SK-N-SH treated with all-trans-retinoic acid at 6 μM for 48 hours (cell line): ENCODE results near the gene AUNIP.

Experiments
- ATAC-seq: fragments of 200-7000 bp; cut with Tn5 transposase; 3 replicates; pipeline ENCODE4 v1.9.1; 2020; ENCODE audit warnings: mild to moderate bottlenecking, moderate library complexity
- ARNTL ChIP-seq: fragments of 450-650 bp; formaldehyde crosslinking; IDR thresholded peaks from 2 replicates; pipeline ENCODE4 v1.5.0; 2020; ENCODE audit warnings: low read depth, mild to moderate bottlenecking, moderate library complexity, borderline replicate concordance
- BACH2 ChIP-seq: fragments of 250-450 bp; sonication (Bioruptor Pico); IDR thresholded peaks from 2 replicates; pipeline ENCODE4 v1.9.0; 2021; ENCODE audit warnings: mild to moderate bottlenecking, borderline replicate concordance
- CREB5 ChIP-seq: fragments of 250-450 bp; sonication (Bioruptor Pico); IDR thresholded peaks from 2 replicates; pipeline ENCODE4 v1.5.1; 2020; ENCODE audit warnings: low read depth, mild to moderate bottlenecking, moderate library complexity
- CSDC2 ChIP-seq: fragments of 250-450 bp; sonication (Bioruptor Pico); IDR thresholded peaks from 2 replicates; pipeline ENCODE4 v1.5.0; 2020; ENCODE audit warnings: mild to moderate bottlenecking, moderate library complexity
- CSRNP3 ChIP-seq: fragments of 250-450 bp; sonication (Bioruptor Pico); IDR thresholded peaks from 2 replicates; pipeline ENCODE4 v1.5.1; 2021; ENCODE audit warnings: mild to moderate bottlenecking, moderate library complexity
- ESRRG ChIP-seq: fragments of 250-450 bp; sonication (Bioruptor Pico); IDR thresholded peaks from 2 replicates; pipeline ENCODE4 v1.6.1; 2021; ENCODE audit warnings: mild to moderate bottlenecking
- GLIS3 ChIP-seq: fragments of 250-450 bp; sonication (Bioruptor Pico); IDR thresholded peaks from 2 replicates; pipeline ENCODE4 v1.5.0; 2020; ENCODE audit warnings: mild to moderate bottlenecking, moderate library complexity
- OSR1 ChIP-seq: fragments of 250-450 bp; sonication (Bioruptor Pico); IDR thresholded peaks from 2 replicates; pipeline ENCODE4 v1.8.0; 2022; ENCODE audit warnings: moderate library complexity, mild to moderate bottlenecking, inconsistent platforms
- PATZ1 ChIP-seq: fragments of 250-450 bp; sonication (Bioruptor Pico); IDR thresholded peaks from 2 replicates; pipeline ENCODE4 v1.8.0; 2020; ENCODE audit warnings: mild to moderate bottlenecking, moderate library complexity, borderline replicate concordance
- POU6F1 ChIP-seq: fragments of 250-450 bp; sonication (Bioruptor Pico); IDR thresholded peaks from 2 replicates; pipeline ENCODE4 v1.8.0; 2021; ENCODE audit warnings: low read depth, mild to moderate bottlenecking, moderate library complexity, borderline replicate concordance
- PPARA ChIP-seq: fragments of 250-450 bp; sonication (Bioruptor Pico); IDR thresholded peaks from 2 replicates; pipeline ENCODE4 v1.5.0; 2020; ENCODE audit warnings: mild to moderate bottlenecking, borderline replicate concordance
- RARB ChIP-seq: fragments of 250-450 bp; sonication (Bioruptor Pico); IDR thresholded peaks from 2 replicates; pipeline ENCODE4 v1.8.0; 2021; ENCODE audit warnings: mild to moderate bottlenecking, moderate library complexity
- SNAI2 ChIP-seq: fragments of 250-450 bp; sonication (Bioruptor Pico); IDR thresholded peaks from 2 replicates; pipeline ENCODE4 v1.5.0; 2020; ENCODE audit warnings: mild to moderate bottlenecking, moderate library complexity
- TCF4 ChIP-seq: fragments of 250-450 bp; sonication (Bioruptor Pico); IDR thresholded peaks from 2 replicates; pipeline ENCODE4 v1.8.0; 2021; ENCODE audit warnings: mild to moderate bottlenecking, moderate library complexity, borderline replicate concordance
- TOX ChIP-seq: fragments of 250-450 bp; sonication (Bioruptor Pico); IDR thresholded peaks from 2 replicates; pipeline ENCODE4 v1.8.0; 2021; ENCODE audit warnings: mild to moderate bottlenecking, moderate library complexity, borderline replicate concordance
- TSHZ2 ChIP-seq: fragments of 250-450 bp; sonication (Bioruptor Pico); IDR thresholded peaks from 2 replicates; pipeline ENCODE4 v1.5.0; 2020; ENCODE audit warnings: mild to moderate bottlenecking, moderate library complexity
- ZC3H10 ChIP-seq: fragments of 250-450 bp; sonication (Bioruptor Pico); IDR thresholded peaks from 2 replicates; pipeline ENCODE4 v1.5.1; 2021; ENCODE audit warnings: mild to moderate bottlenecking, moderate library complexity
- ZFP3 ChIP-seq: fragments of 250-450 bp; sonication (Bioruptor Pico); IDR thresholded peaks from 2 replicates; pipeline ENCODE4 v1.5.0; 2020; ENCODE audit warnings: mild to moderate bottlenecking, moderate library complexity
- ZFP30 ChIP-seq: fragments of 450-650 bp; formaldehyde crosslinking; IDR thresholded peaks from 2 replicates; pipeline ENCODE4 v1.5.0; 2022; ENCODE audit warnings: mild to moderate bottlenecking, moderate library complexity
- ZNF565 ChIP-seq: fragments of 450-650 bp; formaldehyde crosslinking; conservative IDR thresholded peaks from 2 replicates; pipeline ENCODE4 v1.5.0; 2020; ENCODE audit warnings: low read depth, mild to moderate bottlenecking, moderate library complexity
- ZNF70 ChIP-seq: fragments of 450-650 bp; formaldehyde crosslinking; IDR thresholded peaks from 2 replicates; pipeline ENCODE4 v1.5.0; 2020; ENCODE audit warnings: mild to moderate bottlenecking, moderate library complexity

Gene AUNIP

GRCh38 chr1:25895365-25895990 lies 36.2 kb upstream of the AUNIP start:
- peak; percentile 86 for ATAC-seq
- TF ChIP-seq PPARA (CRISPR knock-in tag): 0 out of 2 replicates have a peak, but pooled peaks have one; percentile 51
- no peak for TF ChIP-seq CSRNP3 (CRISPR knock-in tag)
- TF ChIP-seq TCF4 (CRISPR knock-in tag): peak; percentile 68; the same call in 1 of the 2 replicates
- TF ChIP-seq ZNF565 (CRISPR knock-in tag): 0 out of 2 replicates have a peak, but pooled peaks have one; percentile 42
- TF ChIP-seq ZC3H10 (CRISPR knock-in tag): no peak
- no peak for TF ChIP-seq SNAI2 (CRISPR knock-in tag)

- TF ChIP-seq ZC3H10 (CRISPR knock-in tag) (no peak), GLIS3 (CRISPR knock-in tag) (no peak), ZNF70 (CRISPR knock-in tag) (no peak), ZNF565 (CRISPR knock-in tag) (no peak), BACH2 (CRISPR knock-in tag) (no peak), CSDC2 (CRISPR knock-in tag) (no peak), ZFP3 (no peak), TOX (CRISPR knock-in tag) (no peak), CREB5 (no peak), TSHZ2 (CRISPR knock-in tag) (no peak), PATZ1 (CRISPR knock-in tag) (no peak), ZFP30 (CRISPR knock-in tag) (no peak), PPARA (CRISPR knock-in tag) (no peak), SNAI2 (CRISPR knock-in tag) (no peak), OSR1 (CRISPR knock-in tag) (no peak), RARB (CRISPR knock-in tag) (no peak), TCF4 (CRISPR knock-in tag) (no peak), ESRRG (no peak), POU6F1 (CRISPR knock-in tag) (no peak), ARNTL (no peak)
- no peak for ATAC-seq
Observed at GRCh38 chr1:25893116-25893515, 33.9 kb upstream of the AUNIP start.

- no peak for TF ChIP-seq TOX (CRISPR knock-in tag)
- no peak for TF ChIP-seq ZC3H10 (CRISPR knock-in tag)
- no peak for TF ChIP-seq TSHZ2 (CRISPR knock-in tag)
- TF ChIP-seq ZNF565 (CRISPR knock-in tag): no peak
- TF ChIP-seq RARB (CRISPR knock-in tag): no peak
- TF ChIP-seq SNAI2 (CRISPR knock-in tag): no peak
- TF ChIP-seq PATZ1 (CRISPR knock-in tag): no peak
Observed at GRCh38 chr1:25891606-25892005, 32.3 kb upstream of the AUNIP start.

More at GRCh38 chr1:25891606-25892005, 32.3 kb upstream of the AUNIP start:
- no peak for ATAC-seq
